ENCODE data around the gene BLM.

DNA sequence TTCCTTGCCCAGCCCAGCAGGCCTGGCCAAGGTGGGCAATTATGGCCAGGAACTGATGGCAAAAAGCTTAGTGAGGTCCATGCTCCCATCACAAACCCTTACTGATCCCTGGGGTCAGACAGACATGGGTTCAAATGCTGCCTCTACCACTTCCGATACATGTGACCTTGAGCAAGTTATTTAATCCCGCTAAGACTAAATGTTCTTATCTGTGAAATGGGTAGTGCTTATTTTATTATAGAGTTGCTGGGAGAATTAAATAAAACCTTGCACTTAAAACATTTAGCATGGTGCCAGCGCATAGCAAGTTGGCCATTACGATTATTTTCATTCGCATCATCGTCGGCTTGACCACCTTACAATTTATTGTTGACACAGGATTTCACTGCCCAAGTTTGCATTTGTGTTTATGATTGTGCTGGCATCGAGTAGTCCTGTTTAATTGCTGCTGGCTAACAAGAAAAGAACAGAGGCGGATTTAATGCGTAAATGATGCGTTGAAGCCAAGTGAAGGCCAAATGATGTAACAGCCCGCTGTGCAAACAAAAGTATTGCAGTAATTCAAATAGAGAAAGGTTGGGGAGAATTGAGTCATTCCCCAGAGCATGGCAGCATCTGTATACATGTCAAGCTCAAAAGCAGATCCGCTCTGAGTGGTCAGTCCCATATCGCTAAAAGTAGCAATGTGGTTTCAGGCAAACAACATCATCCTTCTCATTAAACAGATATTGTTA, 144.0 kb downstream of the BLM start:
- TF ChIP-seq FOXP2 (optimal IDR thresholded peaks at IDR 0.05; ENCODE audit: borderline replicate concordance, extremely low read depth, extremely low read length, insufficient read depth) (no peak), TAF1 (IDR thresholded peaks at IDR 0.05; ENCODE audit: borderline replicate concordance, insufficient read depth, low read length) (no peak)
- TF ChIP-seq, protein P1, sequence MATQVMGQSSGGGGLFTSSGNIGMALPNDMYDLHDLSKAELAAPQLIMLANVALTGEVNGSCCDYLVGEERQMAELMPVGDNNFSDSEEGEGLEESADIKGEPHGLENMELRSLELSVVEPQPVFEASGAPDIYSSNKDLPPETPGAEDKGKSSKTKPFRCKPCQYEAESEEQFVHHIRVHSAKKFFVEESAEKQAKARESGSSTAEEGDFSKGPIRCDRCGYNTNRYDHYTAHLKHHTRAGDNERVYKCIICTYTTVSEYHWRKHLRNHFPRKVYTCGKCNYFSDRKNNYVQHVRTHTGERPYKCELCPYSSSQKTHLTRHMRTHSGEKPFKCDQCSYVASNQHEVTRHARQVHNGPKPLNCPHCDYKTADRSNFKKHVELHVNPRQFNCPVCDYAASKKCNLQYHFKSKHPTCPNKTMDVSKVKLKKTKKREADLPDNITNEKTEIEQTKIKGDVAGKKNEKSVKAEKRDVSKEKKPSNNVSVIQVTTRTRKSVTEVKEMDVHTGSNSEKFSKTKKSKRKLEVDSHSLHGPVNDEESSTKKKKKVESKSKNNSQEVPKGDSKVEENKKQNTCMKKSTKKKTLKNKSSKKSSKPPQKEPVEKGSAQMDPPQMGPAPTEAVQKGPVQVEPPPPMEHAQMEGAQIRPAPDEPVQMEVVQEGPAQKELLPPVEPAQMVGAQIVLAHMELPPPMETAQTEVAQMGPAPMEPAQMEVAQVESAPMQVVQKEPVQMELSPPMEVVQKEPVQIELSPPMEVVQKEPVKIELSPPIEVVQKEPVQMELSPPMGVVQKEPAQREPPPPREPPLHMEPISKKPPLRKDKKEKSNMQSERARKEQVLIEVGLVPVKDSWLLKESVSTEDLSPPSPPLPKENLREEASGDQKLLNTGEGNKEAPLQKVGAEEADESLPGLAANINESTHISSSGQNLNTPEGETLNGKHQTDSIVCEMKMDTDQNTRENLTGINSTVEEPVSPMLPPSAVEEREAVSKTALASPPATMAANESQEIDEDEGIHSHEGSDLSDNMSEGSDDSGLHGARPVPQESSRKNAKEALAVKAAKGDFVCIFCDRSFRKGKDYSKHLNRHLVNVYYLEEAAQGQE (IDR thresholded peaks at IDR 0.05; ENCODE audit: insufficient read depth in 1 of 2, low read depth in 2 of 2, low read length in 2 of 2) = no peak
